CD4-positive, alpha-beta memory T cell (primary cell): Measurements from ENCODE around the gene CELF2. TPM values are rescaled to one million over a fixed set of nuclear protein-coding genes. Genes with fewer than 3 reads are reported as not detected.

Experiments
- CTCF ChIA-PET: fragments of 350-600 bp; sonication (Branson Sonifier 250); formaldehyde crosslinking; loops from one replicate; lab custom pipeline; 2021; ENCODE audit warnings: inconsistent platforms; ENCODE audit not compliant: partially characterized antibody; lab: Charles Lee
- POLR2A ChIA-PET: fragments of 350-600 bp; sonication (Branson Sonifier 250); formaldehyde crosslinking; loops from one replicate; lab custom pipeline; 2021; ENCODE audit not compliant: partially characterized antibody; lab: Charles Lee
- DNase-seq, 5 donors: peaks; one replicate each; pipeline versions ENCODE4 v3.0.0 to v3.0.0-alpha.2; 2020 to 2022; ENCODE audit warnings: mixed read lengths in 1 of 5
- H3K27ac ChIP-seq: one replicate; pipeline ENCODE4 v1.7.0; 2013; ENCODE audit warnings: low read depth, low read length
- H3K27me3 ChIP-seq: 2 replicates; pipeline ENCODE4 v1.7.0; 2013; ENCODE audit warnings: mild to moderate bottlenecking, low read length, moderate library complexity; ENCODE audit not compliant: insufficient read depth
- H3K36me3 ChIP-seq: 2 replicates; pipeline ENCODE4 v1.7.0; 2013; ENCODE audit warnings: mild to moderate bottlenecking, low read length, moderate library complexity; ENCODE audit not compliant: insufficient read depth
- H3K4me1 ChIP-seq: 2 replicates; pipeline ENCODE4 v1.7.0; 2013; ENCODE audit warnings: mild to moderate bottlenecking, low read length, moderate library complexity; ENCODE audit not compliant: insufficient read depth
- H3K4me3 ChIP-seq, 2 donors: one replicate each; pipeline ENCODE4 v1.7.0; 2013; ENCODE audit warnings: low read length in 2 of 2, mild to moderate bottlenecking in 1 of 2
- H3K9me3 ChIP-seq, 2 donors: one replicate each; pipeline ENCODE4 v1.7.0; 2013; ENCODE audit warnings: low read length in 2 of 2, control low read depth in 1 of 2; ENCODE audit not compliant: control insufficient read depth in 1 of 2
- H3K27ac Mint-ChIP-seq, 7 donors: one replicate each; pipeline ENCODE4 v1.8.0; 2020 to 2021; ENCODE audit warnings: mixed read lengths in 7 of 7, mild to moderate bottlenecking in 6 of 7, inconsistent platforms in 3 of 7, moderate library complexity in 3 of 7
- H3K27me3 Mint-ChIP-seq, 2 donors: one replicate each; pipeline ENCODE4 v1.8.0; 2020 to 2021; ENCODE audit warnings: mixed read lengths in 2 of 2
- H3K36me3 Mint-ChIP-seq, 2 donors: one replicate each; pipeline ENCODE4 v1.8.0; 2020 to 2021; ENCODE audit warnings: mixed read lengths in 2 of 2, inconsistent platforms in 1 of 2, mild to moderate bottlenecking in 1 of 2
- H3K4me1 Mint-ChIP-seq, 4 donors: one replicate each; pipeline ENCODE4 v1.8.0; 2020 to 2021; ENCODE audit warnings: mixed read lengths in 4 of 4, mild to moderate bottlenecking in 1 of 4
- H3K4me3 Mint-ChIP-seq, 8 donors: one replicate each; pipeline ENCODE4 v1.8.0; 2020 to 2021; ENCODE audit warnings: mixed read lengths in 8 of 8, mild to moderate bottlenecking in 7 of 8, moderate library complexity in 6 of 8, inconsistent platforms in 3 of 8
- H3K9me3 Mint-ChIP-seq, 8 donors: one replicate each; pipeline ENCODE4 v1.8.0; 2020 to 2021; ENCODE audit warnings: mixed read lengths in 8 of 8, mild to moderate bottlenecking in 5 of 8, inconsistent platforms in 3 of 8, moderate library complexity in 1 of 8
- intact Hi-C: fragments of 100-400 bp; cut with micrococcal nuclease; formaldehyde crosslinking; loops from one replicate; pipeline ENCODE4 v1.15.1; 2023
- polyA plus RNA-seq, 2 donors: library from polyadenylated mRNA; unstranded; fragments of 300-500 nt; fragmentation: Illumina TruSeq; gene quantifications; one replicate each; pipeline ENCODE4 v1.2.3, GENCODE V29; 2021
- total RNA-seq, 2 experiments: library from RNA; stranded (reverse); gene quantifications; one replicate each; pipeline ENCODE4 v1.2.3, GENCODE V29; 2021

Gene CELF2
- total and polyA plus RNA-seq, 4 experiments from 2014 or later, result 122 to 180 (median 167) TPM

GRCh38 chr10:11093771-11094736 lies 76.4 kb downstream of the CELF2 start:
- intact Hi-C loops, result no loop called here
- ChIA-PET POLR2A (no interaction called here), CTCF (interaction anchor here (1.9 to 2.1 kb wide), 2 partner anchors 52 to 176 kb away, joined by 4 to 7 read pairs; no protein-coding TSS in a partner anchor)
- Mint-ChIP-seq H3K27ac (no peak overlapping the region), H3K27me3 (peaks cover 2 to 11% of the 10 kb centered on the region in 2 donors), H3K4me1 (peaks cover 0 to 5% (median 0%) of the 10 kb centered on the region in 4 donors), H3K36me3 (no peaks in the 10 kb centered on the region), H3K9me3 (peaks cover 0 to 2% (median 0%) of the 10 kb centered on the region in 8 donors), H3K4me3 (no peak overlapping the region)
- no peak for DNase-seq
- H3K27me3 ChIP-seq, result no peaks in the 10 kb centered on the region
- no peak overlapping the region for H3K27ac ChIP-seq
- H3K36me3 ChIP-seq, result no peaks in the 10 kb centered on the region
- no peaks in the 10 kb centered on the region for H3K4me1 ChIP-seq
- H3K9me3 ChIP-seq, result no peaks in the 10 kb centered on the region
- H3K4me3 ChIP-seq, result no peak overlapping the region

GRCh38 chr10:11095374-11095801 lies 77.7 kb downstream of the CELF2 start:
- H3K4me1 Mint-ChIP-seq, result peaks cover 0 to 5% (median 0%) of the 10 kb centered on the region in 4 donors
- H3K36me3 ChIP-seq, result no peaks in the 10 kb centered on the region
- H3K36me3 Mint-ChIP-seq, result no peaks in the 10 kb centered on the region
- no peaks in the 10 kb centered on the region for H3K4me1 ChIP-seq
- H3K27me3 ChIP-seq, result no peaks in the 10 kb centered on the region
- H3K27me3 Mint-ChIP-seq, result peaks cover 2 to 12% of the 10 kb centered on the region in 2 donors
- POLR2A ChIA-PET, result interaction anchor here (0.8 to 1.4 kb wide), 3 partner anchors 9 to 83 kb away, joined by 3 to 4 read pairs (median 4); no protein-coding TSS in a partner anchor
- DNase-seq, result no peak
- H3K9me3 ChIP-seq, result no peaks in the 10 kb centered on the region
- no peak overlapping the region for H3K27ac ChIP-seq
- peak overlapping the region in 6 of 8 donors; percentile 5 to 30 (median 21) for H3K4me3 Mint-ChIP-seq
- intact Hi-C loops, result no loop called here
- CTCF ChIA-PET, result interaction anchor here (1.1 to 2.1 kb wide), 5 partner anchors 16 to 80 kb away, joined by 3 to 7 read pairs (median 5); no protein-coding TSS in a partner anchor
- H3K4me3 ChIP-seq, result no peak overlapping the region
- H3K27ac Mint-ChIP-seq, result no peak overlapping the region
- peaks cover 0 to 2% (median 0%) of the 10 kb centered on the region in 8 donors for H3K9me3 Mint-ChIP-seq

- no peaks in the 10 kb centered on the region for H3K36me3 ChIP-seq
- intact Hi-C loops, result no loop called here
- ChIA-PET CTCF (interaction anchor here (1.2 to 2.1 kb wide), 5 partner anchors 15 to 117 kb away, joined by 3 to 7 read pairs (median 5); no protein-coding TSS in a partner anchor), POLR2A (interaction anchor here (1.4 kb wide), 1 partner anchor 8 kb away, joined by 4 read pairs; no protein-coding TSS in a partner anchor)
- H3K36me3 Mint-ChIP-seq, result no peaks in the 10 kb centered on the region
- H3K27ac Mint-ChIP-seq, result no peak overlapping the region
- H3K4me1 ChIP-seq, result no peaks in the 10 kb centered on the region
- peak overlapping the region in 1 of 8 donors; percentile 37 for H3K4me3 Mint-ChIP-seq
- H3K27me3 Mint-ChIP-seq, result peaks cover 3 to 12% of the 10 kb centered on the region in 2 donors
- no peaks in the 10 kb centered on the region for H3K9me3 ChIP-seq
- peaks cover 0 to 4% (median 0%) of the 10 kb centered on the region in 4 donors for H3K4me1 Mint-ChIP-seq
- no peak overlapping the region for H3K4me3 ChIP-seq
- peaks cover 0 to 2% (median 0%) of the 10 kb centered on the region in 8 donors for H3K9me3 Mint-ChIP-seq
- no peaks in the 10 kb centered on the region for H3K27me3 ChIP-seq
- H3K27ac ChIP-seq, result no peak overlapping the region
- no peak for DNase-seq
Measured at GRCh38 chr10:11096422-11096821, 78.8 kb downstream of the CELF2 start.

GRCh38 chr10:11097686-11098085 lies 80.0 kb downstream of the CELF2 start:
- H3K9me3 ChIP-seq, result no peaks in the 10 kb centered on the region
- peaks cover 0 to 2% (median 0%) of the 10 kb centered on the region in 8 donors for H3K9me3 Mint-ChIP-seq
- no peak for DNase-seq
- no peaks in the 10 kb centered on the region for H3K27me3 ChIP-seq
- H3K27ac Mint-ChIP-seq, result peak overlapping the region in 1 of 7 donors; percentile 17
- H3K36me3 ChIP-seq, result no peaks in the 10 kb centered on the region
- intact Hi-C loops, result no loop called here
- H3K4me3 Mint-ChIP-seq, result no peak overlapping the region
- POLR2A ChIA-PET, result no interaction called here
- peaks cover 0 to 1% (median under 1%) of the 10 kb centered on the region in 4 donors for H3K4me1 Mint-ChIP-seq
- CTCF ChIA-PET, result no interaction called here
- H3K4me3 ChIP-seq, result no peak overlapping the region
- H3K27ac ChIP-seq, result no peak overlapping the region
- no peaks in the 10 kb centered on the region for H3K36me3 Mint-ChIP-seq
- H3K27me3 Mint-ChIP-seq, result peaks cover 3 to 12% of the 10 kb centered on the region in 2 donors
- no peaks in the 10 kb centered on the region for H3K4me1 ChIP-seq

- H3K36me3 Mint-ChIP-seq, result no peaks in the 10 kb centered on the region
- Histone ChIP-seq H3K27me3 (no peaks in the 10 kb centered on the region), H3K36me3 (no peaks in the 10 kb centered on the region), H3K4me1 (no peaks in the 10 kb centered on the region), H3K27ac (no peak overlapping the region), H3K4me3 (no peak overlapping the region), H3K9me3 (no peaks in the 10 kb centered on the region)
- H3K4me3 Mint-ChIP-seq, result no peak overlapping the region
- no peak overlapping the region for H3K27ac Mint-ChIP-seq
- CTCF ChIA-PET, result no interaction called here
- peaks cover 0 to 2% (median 0%) of the 10 kb centered on the region in 8 donors for H3K9me3 Mint-ChIP-seq
- H3K27me3 Mint-ChIP-seq, result peaks cover 3 to 12% of the 10 kb centered on the region in 2 donors
- DNase-seq, result no peak
- H3K4me1 Mint-ChIP-seq, result peaks cover 0 to 5% (median 1%) of the 10 kb centered on the region in 4 donors
- intact Hi-C loops, result no loop called here
- POLR2A ChIA-PET, result no interaction called here
Measured at GRCh38 chr10:11098666-11099065, 81.0 kb downstream of the CELF2 start.

- H3K36me3 Mint-ChIP-seq, result no peaks in the 10 kb centered on the region
- no peaks in the 10 kb centered on the region for H3K9me3 Mint-ChIP-seq
- ChIA-PET CTCF (interaction anchor here (1.2 to 1.4 kb wide), 2 partner anchors 59 to 166 kb away, joined by 3 to 5 read pairs; no protein-coding TSS in a partner anchor), POLR2A (interaction anchor here (0.7 to 3.9 kb wide), 8 partner anchors 9 to 152 kb away, joined by 3 to 21 read pairs (median 4); no protein-coding TSS in a partner anchor)
- no peak overlapping the region for H3K4me3 ChIP-seq
- intact Hi-C loops, result loop anchor here (10.0 kb wide), 1 partner anchor 90 kb away; the partner anchor contains the start of gene CELF2
- H3K4me1 Mint-ChIP-seq, result peaks cover 16 to 23% (median 17%) of the 10 kb centered on the region in 4 donors
- no peaks in the 10 kb centered on the region for H3K9me3 ChIP-seq
- peak in 4 of 5 donors; percentile 12 to 26 (median 16) for DNase-seq
- H3K4me1 ChIP-seq, result peaks cover 15% of the 10 kb centered on the region
- H3K4me3 Mint-ChIP-seq, result peak overlapping the region; percentile 34 to 78 (median 74)
- peak overlapping the region; percentile 31 to 89 (median 83) for H3K27ac Mint-ChIP-seq
- peaks cover 0 to 1% of the 10 kb centered on the region in 2 donors for H3K27me3 Mint-ChIP-seq
- H3K36me3 ChIP-seq, result no peaks in the 10 kb centered on the region
- H3K27me3 ChIP-seq, result no peaks in the 10 kb centered on the region
- H3K27ac ChIP-seq, result no peak overlapping the region
Measured at GRCh38 chr10:11104772-11105675, 87.4 kb downstream of the CELF2 start.
